ENCODE data around the gene TAF1B. TPM values are rescaled to one million over a fixed set of nuclear protein-coding genes. Genes with fewer than 3 reads are reported as not detected.
A peak's percentile ranks its signal among the peaks of the same experiment; 100 is the strongest.

The TAF1B gene
- total RNA-seq, 1 experiment from 2014 or later: 24.8 TPM

GRCh38 chr2:9983401-9984216, 140.3 kb downstream of the TAF1B start:
- Histone ChIP-seq H3F3A (ENCODE audit: insufficient read depth, low read depth) (peaks cover 26% of the 10 kb centered on the region), H3K27ac (peak overlapping the region; percentile 47), H3K79me2 (ENCODE audit: low read depth) (no peaks in the 10 kb centered on the region), H2AFZ (no peak overlapping the region), H3K4me3 (no peak overlapping the region), H4K20me1 (ENCODE audit: insufficient read depth) (no peaks in the 10 kb centered on the region), H3K9me3 (ENCODE audit: insufficient read depth, low read depth) (no peaks in the 10 kb centered on the region), H3K9me2 (ENCODE audit: insufficient read depth) (no peaks in the 10 kb centered on the region), H3K27me3 (ENCODE audit: insufficient read depth, low read depth) (no peaks in the 10 kb centered on the region), H3K4me1 (replicated peaks; ENCODE audit: insufficient read depth) (peaks cover 10% of the 10 kb centered on the region), H3K4me2 (no peak overlapping the region), H3K36me3 (ENCODE audit: low read depth) (peaks cover 19% of the 10 kb centered on the region)
- TF ChIP-seq EZH2 (IDR thresholded peaks at IDR 0.05; ENCODE audit: low read depth) (no peak), CTCF (conservative IDR thresholded peaks at IDR 0.05) (no peak)
- ChIA-PET POLR2A (ENCODE audit: unreplicated experiment) (no interaction called here), CTCF (interaction anchor here (0.7 to 1.0 kb wide), 2 partner anchors 65 to 140 kb away, joined by 3 to 5 read pairs; partner anchors contain the start of gene TAF1B)
- no TSS peak for BruUV-seq (replicated peaks)
- intact Hi-C loops (cut with micrococcal nuclease; ENCODE audit: unreplicated experiment): no loop called here
- peak in 1 of 2 experiments; percentile 70 for DNase-seq

Other genes starting within 250 kb of the TAF1B start
- gene YWHAQ, start 212.5 kb upstream of the TAF1B start, total RNA-seq (2021): 353 and 373 TPM in 2 replicates
- gene GRHL1, start 108.2 kb downstream of the TAF1B start, total RNA-seq (2021): 8.6 and 10.6 TPM in 2 replicates
- gene KLF11, start 200.1 kb downstream of the TAF1B start, total RNA-seq (2021): 10.9 and 14.6 TPM in 2 replicates
- gene CYS1, start 236.9 kb downstream of the TAF1B start, total RNA-seq (2021): 0.43 and 0.61 TPM in 2 replicates